CD14-positive monocyte (primary cell): ENCODE measurements around the gene ASPA. TPM values are rescaled to one million over a fixed set of nuclear protein-coding genes. Genes with fewer than 3 reads are reported as not detected.

Source experiments
- DNase-seq, 3 donors: peaks; one replicate each; pipeline ENCODE4 v3.0.0-alpha.2; 2011 to 2022
- H2AFZ ChIP-seq: 2 replicates; pipeline ENCODE4 v1.6.0; 2012; ENCODE audit warnings: mild to moderate bottlenecking, low read depth, low read length, inconsistent platforms; ENCODE audit not compliant: insufficient read depth, poor library complexity, severe bottlenecking
- H3K27ac ChIP-seq, 2 donors: 1 replicate in 1 of 2; 2 replicates in 1 of 2; pipeline ENCODE4 v1.5.1; 2012 to 2013; ENCODE audit warnings: low read length in 2 of 2, control low read depth in 1 of 2, inconsistent platforms in 1 of 2, low read depth in 1 of 2, mild to moderate bottlenecking in 1 of 2
- H3K27me3 ChIP-seq, 2 donors: one replicate each; pipeline versions ENCODE4 v1.6.0 to v1.6.1; 2011 to 2013; ENCODE audit warnings: low read length in 2 of 2; ENCODE audit not compliant: control insufficient read depth in 2 of 2, insufficient read depth in 2 of 2
- H3K36me3 ChIP-seq, 2 donors: replicated peaks in 1 of 2; 1 replicate in 1 of 2; 2 replicates in 1 of 2; pipeline versions ENCODE4 v1.5.1 to v1.6.1; 2012 to 2013; ENCODE audit warnings: low read length in 2 of 2, control low read depth in 1 of 2, inconsistent platforms in 1 of 2, mild to moderate bottlenecking in 1 of 2; ENCODE audit not compliant: insufficient read depth in 2 of 2, control insufficient read depth in 1 of 2
- H3K4me1 ChIP-seq, 2 donors: 1 replicate in 1 of 2; 2 replicates in 1 of 2; pipeline versions ENCODE4 v1.5.1 to v1.6.1; 2012 to 2013; ENCODE audit warnings: low read length in 2 of 2, control low read depth in 1 of 2, inconsistent platforms in 1 of 2, mild to moderate bottlenecking in 1 of 2, moderate library complexity in 1 of 2; ENCODE audit not compliant: insufficient read depth in 2 of 2, control insufficient read depth in 1 of 2
- H3K4me2 ChIP-seq: replicated peaks from 2 replicates; pipeline ENCODE3; 2012; ENCODE audit warnings: low read length, moderate library complexity, mild to moderate bottlenecking; ENCODE audit not compliant: poor library complexity, severe bottlenecking; ENCODE audit errors: extremely low read depth
- H3K4me3 ChIP-seq, 3 experiments: fragments of 200-600 bp in 1 of 3; sonication (generic) in 1 of 3; replicated peaks in 1 of 3; 1 replicate in 2 of 3; 2 replicates in 1 of 3; pipeline ENCODE4 v1.5.1; 2011 to 2013; ENCODE audit warnings: low read length in 3 of 3, mild to moderate bottlenecking in 3 of 3, control low read depth in 2 of 3, low read depth in 2 of 3, inconsistent platforms in 1 of 3, moderate library complexity in 1 of 3
- H3K79me2 ChIP-seq: 2 replicates; pipeline ENCODE4 v1.6.0; 2012; ENCODE audit warnings: mild to moderate bottlenecking, control low read depth, inconsistent platforms, low read length, moderate library complexity; ENCODE audit not compliant: insufficient read depth
- H3K9ac ChIP-seq: 2 replicates; pipeline ENCODE4 v1.6.0; 2017; ENCODE audit warnings: low read length, mild to moderate bottlenecking; ENCODE audit not compliant: insufficient read depth, poor library complexity, severe bottlenecking
- H3K9me3 ChIP-seq, 2 donors: replicated peaks in 1 of 2; 1 replicate in 1 of 2; 2 replicates in 1 of 2; pipeline versions ENCODE4 v1.5.1 to v1.6.1; 2012 to 2013; ENCODE audit warnings: low read length in 2 of 2, control low read depth in 1 of 2; ENCODE audit not compliant: control insufficient read depth in 1 of 2, insufficient read depth in 1 of 2
- H4K20me1 ChIP-seq: 2 replicates; pipeline ENCODE4 v1.6.0; 2012; ENCODE audit warnings: mild to moderate bottlenecking, low read length, control low read depth, moderate library complexity; ENCODE audit not compliant: insufficient read depth
- H3K27ac Mint-ChIP-seq, 7 donors: one replicate each; pipeline ENCODE4 v1.8.0; 2020; ENCODE audit warnings: mild to moderate bottlenecking in 7 of 7, mixed read lengths in 7 of 7, moderate library complexity in 6 of 7, inconsistent platforms in 2 of 7
- H3K27me3 Mint-ChIP-seq, 3 donors: one replicate each; pipeline ENCODE4 v1.8.0; 2021 to 2022; ENCODE audit warnings: low read depth in 3 of 3, mild to moderate bottlenecking in 3 of 3, mixed read lengths in 3 of 3, moderate library complexity in 3 of 3, inconsistent platforms in 1 of 3
- H3K36me3 Mint-ChIP-seq, 2 donors: one replicate each; pipeline ENCODE4 v1.8.0; 2020; ENCODE audit warnings: mixed read lengths in 2 of 2, inconsistent platforms in 1 of 2, mild to moderate bottlenecking in 1 of 2
- H3K4me1 Mint-ChIP-seq: one replicate; pipeline ENCODE4 v1.8.0; 2020; ENCODE audit warnings: mild to moderate bottlenecking, mixed read lengths
- H3K4me3 Mint-ChIP-seq, 2 donors: one replicate each; pipeline ENCODE4 v1.8.0; 2020; ENCODE audit warnings: mild to moderate bottlenecking in 2 of 2, mixed read lengths in 2 of 2, moderate library complexity in 1 of 2
- H3K9me3 Mint-ChIP-seq, 7 donors: one replicate each; pipeline ENCODE4 v1.8.0; 2020 to 2022; ENCODE audit warnings: mixed read lengths in 7 of 7, mild to moderate bottlenecking in 6 of 7, moderate library complexity in 6 of 7, inconsistent platforms in 2 of 7
- CTCF ChIP-seq: fragments of 200-600 bp; IDR thresholded peaks from one replicate; pipeline ENCODE4 v1.8.0; 2022; ENCODE audit warnings: antibody characterized with exemption, mild to moderate bottlenecking
- WGBS: methylation state at CpG from one replicate; pipeline ENCODE4 v1.1.5; 2013; ENCODE audit warnings: missing lambda C conversion rate; ENCODE audit not compliant: insufficient coverage; 5-methylcytosine and 5-hydroxymethylcytosine counted together
- intact Hi-C, 2 donors: fragments of 100-400 bp; cut with micrococcal nuclease; formaldehyde crosslinking; loops; one replicate each; pipeline versions ENCODE4 v1.15.0 to v1.15.1; 2023
- polyA plus RNA-seq, 3 donors: library from polyadenylated mRNA; depleted of rRNA in 1 of 3; unstranded in 2 of 3; stranded (reverse) in 1 of 3; fragments of 300-500 nt in 2 of 3; fragments of >200 nt in 1 of 3; fragmentation: Illumina TruSeq in 2 of 3; gene quantifications; 1 replicate in 2 of 3; 2 replicates in 1 of 3; pipeline ENCODE4 v1.2.3, GENCODE V29; 2012 to 2021

The ASPA gene
- polyA plus RNA-seq, 3 donors = not detected

DNA sequence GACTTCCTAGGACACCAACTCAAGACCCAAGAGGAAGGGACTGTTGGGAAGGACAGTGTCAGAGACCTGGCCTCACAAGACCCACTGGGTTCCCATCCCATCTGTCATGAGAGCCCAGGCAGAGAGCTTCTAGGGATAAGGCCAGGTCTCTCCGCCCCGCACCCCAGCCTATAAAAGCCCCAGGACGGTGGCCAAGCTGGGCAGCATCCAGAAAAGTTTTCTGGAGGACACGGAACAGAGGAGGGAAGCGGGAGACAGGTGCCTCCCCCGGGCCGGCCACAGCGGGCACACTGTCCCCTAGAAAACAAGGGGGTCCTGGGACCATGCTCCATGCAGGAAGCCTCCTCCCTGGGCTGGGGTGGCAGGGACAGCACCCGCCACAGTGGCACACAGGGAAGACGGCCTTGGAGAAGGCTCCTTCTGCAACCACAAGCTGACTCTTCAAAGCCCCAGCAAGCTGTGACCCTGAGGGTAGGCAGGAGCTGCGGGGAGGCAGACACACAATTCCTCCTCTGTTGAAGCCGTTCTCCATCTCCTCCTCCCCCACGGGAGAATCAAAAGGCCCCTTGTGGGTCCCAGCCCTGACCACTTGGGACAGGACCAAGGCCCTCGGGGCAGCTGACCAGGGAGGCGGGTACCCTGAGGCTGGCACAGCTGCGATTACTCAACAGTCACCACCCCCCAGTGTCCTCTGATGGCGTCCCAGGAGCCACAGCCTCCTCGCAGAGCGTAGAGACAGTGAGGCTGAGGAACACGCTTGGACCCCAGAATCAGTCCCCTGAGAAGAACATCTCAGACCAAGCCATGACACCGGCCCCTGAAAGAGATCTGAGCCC, 55.7 kb downstream of the ASPA start:
- H3K36me3 ChIP-seq = no peaks in the 10 kb centered on the region
- no peaks in the 10 kb centered on the region for H3K79me2 ChIP-seq
- H3K27ac ChIP-seq = no peak overlapping the region
- no peaks in the 10 kb centered on the region for H3K4me1 ChIP-seq
- H4K20me1 ChIP-seq = no peaks in the 10 kb centered on the region
- H3K9me3 ChIP-seq = peaks cover 0 to 3% of the 10 kb centered on the region in 2 donors
- no peak overlapping the region for H3K4me2 ChIP-seq
- H3K4me3 ChIP-seq = no peak overlapping the region
- Mint-ChIP-seq H3K4me3 (no peak overlapping the region), H3K27me3 (peaks cover 12 to 27% (median 22%) of the 10 kb centered on the region in 3 donors), H3K36me3 (no peaks in the 10 kb centered on the region), H3K4me1 (peaks cover 4% of the 10 kb centered on the region), H3K27ac (no peak overlapping the region), H3K9me3 (peaks cover 0 to 9% (median 3%) of the 10 kb centered on the region in 7 donors)
- 91% methylated on average over 20 of the region's 21 CpGs for WGBS
- H2AFZ ChIP-seq = no peak overlapping the region
- no peak for TF ChIP-seq CTCF
- intact Hi-C loops = no loop called here
- H3K9ac ChIP-seq = no peak overlapping the region
- no peak for DNase-seq
- H3K27me3 ChIP-seq = peaks cover 0 to 8% of the 10 kb centered on the region in 2 donors

DNA sequence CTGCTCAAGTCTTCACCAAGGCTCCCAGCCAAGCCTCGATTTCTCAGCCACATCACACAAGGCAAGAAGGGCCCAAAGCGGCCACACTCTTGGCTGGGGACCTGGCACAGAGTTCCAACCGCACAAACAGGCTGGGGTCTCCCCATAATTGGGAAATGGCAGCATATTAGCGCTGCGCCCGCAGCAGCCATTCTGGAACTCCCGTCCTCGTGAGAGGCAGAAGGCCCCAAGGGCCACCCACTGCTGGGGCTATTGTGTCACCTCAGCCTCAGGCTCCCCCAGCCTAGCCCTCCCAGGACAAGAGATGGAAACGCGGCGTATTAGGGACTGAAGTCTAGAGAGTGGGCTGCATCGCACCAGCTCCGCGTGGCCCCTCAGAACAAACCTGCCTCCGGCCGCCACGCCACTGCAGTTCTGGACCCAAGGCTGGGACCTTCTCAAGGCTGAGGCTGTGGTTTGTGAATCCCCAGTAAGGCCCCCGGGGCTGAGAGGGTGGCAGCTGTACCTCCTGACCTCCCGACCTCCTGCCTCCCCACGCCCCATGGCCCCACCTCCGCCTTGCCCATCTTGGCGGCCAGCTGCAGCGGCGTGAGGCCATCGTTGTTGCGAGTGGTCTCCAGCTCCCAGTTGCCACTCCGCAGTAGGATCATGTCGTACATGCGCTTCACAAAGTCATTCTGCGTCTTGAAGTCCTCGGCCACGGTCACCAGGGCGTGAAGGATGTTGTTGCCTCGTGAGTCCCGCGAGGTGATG, 56.5 kb downstream of the ASPA start:
- Mint-ChIP-seq H3K36me3 (no peaks in the 10 kb centered on the region), H3K4me1 (peaks cover 4% of the 10 kb centered on the region), H3K4me3 (no peak overlapping the region), H3K9me3 (peaks cover 0 to 9% (median 3%) of the 10 kb centered on the region in 7 donors), H3K27ac (no peak overlapping the region), H3K27me3 (peaks cover 12 to 28% (median 25%) of the 10 kb centered on the region in 3 donors)
- no peak for DNase-seq
- Histone ChIP-seq H2AFZ (no peak overlapping the region), H3K36me3 (no peaks in the 10 kb centered on the region), H3K27me3 (peaks cover 0 to 8% of the 10 kb centered on the region in 2 donors), H3K4me3 (no peak overlapping the region), H3K4me2 (no peak overlapping the region), H4K20me1 (no peaks in the 10 kb centered on the region), H3K27ac (no peak overlapping the region), H3K4me1 (no peaks in the 10 kb centered on the region), H3K9me3 (peaks cover 0 to 3% of the 10 kb centered on the region in 2 donors), H3K79me2 (no peaks in the 10 kb centered on the region), H3K9ac (no peak overlapping the region)
- intact Hi-C loops = no loop called here
- WGBS = 93% methylated on average over 35 of the region's 36 CpGs
- TF ChIP-seq CTCF = no peak
